Measurements from ENCODE around the gene NOSTRIN. TPM values are rescaled to one million over a fixed set of nuclear protein-coding genes. Genes with fewer than 3 reads are reported as not detected.

NOSTRIN gene
- total RNA-seq, 4 donors from 2014 or later = 40.0 to 91.6 (median 47.9) TPM

- in situ Hi-C loops (cut with MboI; ENCODE audit: low pct_ligation_motif_present in 1 of 4, low pct_unique_long_range_greater_than_20kb in 1 of 4, low sequenced_read_pairs in 3 of 4) (no loop called here), intact Hi-C loops (cut with DNase I; ENCODE audit: low total_unique reads) (no loop called here)
- no peak overlapping the region for H3K4me3 ChIP-seq
- WGBS, 2 donors (ENCODE audit: low coverage in 1 of 2) = 91% methylated on average over 1 of the region's 1 CpG; no CpG with 5 or more reads in 1 of the 2 donors
- no peaks in the 10 kb centered on the region for H3K9me3 ChIP-seq
- H3K27me3 ChIP-seq = no peaks in the 10 kb centered on the region
- no peak overlapping the region for H3K27ac ChIP-seq
- DNase-seq = no peak
- TF ChIP-seq EP300 (IDR thresholded peaks at IDR 0.05; ENCODE audit: low read depth) = no peak
- TF ChIP-seq POLR2AphosphoS5 (IDR thresholded peaks at IDR 0.05) = no peak
- TF ChIP-seq CTCF (IDR thresholded peaks at IDR 0.05) = no peak
- TF ChIP-seq POLR2A (IDR thresholded peaks at IDR 0.05) = no peak
- no peaks in the 10 kb centered on the region for H3K4me1 ChIP-seq
- peaks cover 0 to 4% (median 0%) of the 10 kb centered on the region in 4 donors for H3K36me3 ChIP-seq
These were observed 12.8 kb downstream of the NOSTRIN start for GRCh38 chr2:168814939-168815907.

GRCh38 chr2:168816369-168816768 lies 13.9 kb downstream of the NOSTRIN start:
- no peak for TF ChIP-seq EP300 (IDR thresholded peaks at IDR 0.05; ENCODE audit: low read depth)
- TF ChIP-seq POLR2AphosphoS5 (IDR thresholded peaks at IDR 0.05) = no peak
- no peak for TF ChIP-seq CTCF (IDR thresholded peaks at IDR 0.05)
- TF ChIP-seq POLR2A (IDR thresholded peaks at IDR 0.05) = no peak
- Histone ChIP-seq H3K36me3 (peaks cover 0 to 4% (median 0%) of the 10 kb centered on the region in 4 donors), H3K27me3 (no peaks in the 10 kb centered on the region), H3K4me1 (no peaks in the 10 kb centered on the region), H3K4me3 (no peak overlapping the region), H3K27ac (no peak overlapping the region), H3K9me3 (no peaks in the 10 kb centered on the region)
- no peak for DNase-seq
- in situ Hi-C loops (cut with MboI; ENCODE audit: low pct_ligation_motif_present in 1 of 4, low pct_unique_long_range_greater_than_20kb in 1 of 4, low sequenced_read_pairs in 3 of 4) (no loop called here), intact Hi-C loops (cut with DNase I; ENCODE audit: low total_unique reads) (no loop called here)
- 85 to 93% methylated on average over 2 to 3 of the region's 3 CpGs for WGBS, 2 donors (ENCODE audit: low coverage in 1 of 2)

GRCh38 chr2:168819050-168819715 lies 16.7 kb downstream of the NOSTRIN start:
- H3K27ac ChIP-seq = no peak overlapping the region
- TF ChIP-seq EP300 (IDR thresholded peaks at IDR 0.05; ENCODE audit: low read depth) (no peak), POLR2AphosphoS5 (IDR thresholded peaks at IDR 0.05) (no peak), POLR2A (IDR thresholded peaks at IDR 0.05) (no peak), CTCF (IDR thresholded peaks at IDR 0.05) (no peak)
- no peak overlapping the region for H3K4me3 ChIP-seq
- no peaks in the 10 kb centered on the region for H3K27me3 ChIP-seq
- no peaks in the 10 kb centered on the region for H3K36me3 ChIP-seq
- in situ Hi-C loops (cut with MboI; ENCODE audit: low pct_ligation_motif_present in 1 of 4, low pct_unique_long_range_greater_than_20kb in 1 of 4, low sequenced_read_pairs in 3 of 4) = no loop called here
- H3K9me3 ChIP-seq = no peaks in the 10 kb centered on the region
- intact Hi-C loops (cut with DNase I; ENCODE audit: low total_unique reads) = no loop called here
- no peaks in the 10 kb centered on the region for H3K4me1 ChIP-seq
- no peak for DNase-seq
- WGBS, 2 donors (ENCODE audit: low coverage in 1 of 2) = 66 to 70% methylated on average over 10 of the region's 10 CpGs

- no peaks in the 10 kb centered on the region for H3K4me1 ChIP-seq
- no peaks in the 10 kb centered on the region for H3K9me3 ChIP-seq
- in situ Hi-C loops (cut with MboI; ENCODE audit: low pct_ligation_motif_present in 1 of 4, low pct_unique_long_range_greater_than_20kb in 1 of 4, low sequenced_read_pairs in 3 of 4) = no loop called here
- TF ChIP-seq EP300 (IDR thresholded peaks at IDR 0.05; ENCODE audit: low read depth) (no peak), POLR2AphosphoS5 (IDR thresholded peaks at IDR 0.05) (no peak), CTCF (IDR thresholded peaks at IDR 0.05) (no peak), POLR2A (IDR thresholded peaks at IDR 0.05) (no peak)
- H3K27ac ChIP-seq = no peak overlapping the region
- H3K4me3 ChIP-seq = no peak overlapping the region
- intact Hi-C loops (cut with DNase I; ENCODE audit: low total_unique reads) = no loop called here
- H3K36me3 ChIP-seq = no peaks in the 10 kb centered on the region
- WGBS, 2 donors (ENCODE audit: low coverage in 1 of 2) = 78 to 94% methylated on average over 2 to 6 of the region's 6 CpGs
- H3K27me3 ChIP-seq = no peaks in the 10 kb centered on the region
- DNase-seq = no peak
These were observed 17.5 kb downstream of the NOSTRIN start for GRCh38 chr2:168819829-168820489.
